ENCODE measurements around the gene GTF3C4. TPM values are rescaled to one million over a fixed set of nuclear protein-coding genes. Genes with fewer than 3 reads are reported as not detected.

Gene GTF3C4
- total and polyA plus RNA-seq, 2 of the 13 experiments (the other 11 are each of a cell fraction or from before 2014, with no cell fraction given): 2.6 to 12.9 TPM

DNA sequence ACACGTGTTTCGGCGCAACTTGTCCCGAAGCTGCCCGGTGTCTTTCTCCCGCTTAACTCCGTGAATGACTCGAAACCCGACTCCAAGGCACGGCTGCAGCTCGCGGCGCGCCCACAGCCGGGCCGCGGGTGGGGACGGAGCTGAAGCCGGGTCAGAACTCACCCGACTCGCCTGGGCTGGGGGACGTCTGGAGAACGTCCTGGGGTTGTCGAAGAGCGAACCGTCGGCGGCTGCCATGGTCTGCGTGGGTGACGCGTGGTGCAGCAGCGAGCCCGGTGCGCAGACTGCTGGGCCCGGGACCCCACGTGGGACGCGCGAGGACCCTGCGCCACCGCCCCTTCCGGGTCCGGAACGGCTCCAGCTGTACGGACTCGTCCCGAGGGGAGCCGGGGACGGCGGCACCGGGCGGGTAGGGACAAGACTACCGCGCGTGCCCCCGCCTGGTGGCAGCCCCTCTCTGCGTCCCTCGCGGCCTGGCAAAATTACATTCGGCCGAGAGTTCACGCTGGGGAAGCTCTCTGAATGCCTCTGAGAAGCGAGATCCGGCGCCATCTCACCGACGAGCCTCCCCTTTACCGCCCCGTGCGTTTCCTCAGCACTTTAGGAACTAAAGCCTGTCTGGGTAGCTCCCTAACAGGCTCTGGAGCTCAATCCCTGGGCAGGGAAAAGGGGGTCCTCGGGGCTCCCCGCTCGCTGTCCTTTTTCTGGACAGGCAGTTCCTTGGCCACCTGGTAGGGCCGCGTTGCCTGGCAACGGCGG is 387 bp upstream of the GTF3C4 start, which contains the start of gene DDX31 (continued):
- TF ChIP-seq, protein P1, sequence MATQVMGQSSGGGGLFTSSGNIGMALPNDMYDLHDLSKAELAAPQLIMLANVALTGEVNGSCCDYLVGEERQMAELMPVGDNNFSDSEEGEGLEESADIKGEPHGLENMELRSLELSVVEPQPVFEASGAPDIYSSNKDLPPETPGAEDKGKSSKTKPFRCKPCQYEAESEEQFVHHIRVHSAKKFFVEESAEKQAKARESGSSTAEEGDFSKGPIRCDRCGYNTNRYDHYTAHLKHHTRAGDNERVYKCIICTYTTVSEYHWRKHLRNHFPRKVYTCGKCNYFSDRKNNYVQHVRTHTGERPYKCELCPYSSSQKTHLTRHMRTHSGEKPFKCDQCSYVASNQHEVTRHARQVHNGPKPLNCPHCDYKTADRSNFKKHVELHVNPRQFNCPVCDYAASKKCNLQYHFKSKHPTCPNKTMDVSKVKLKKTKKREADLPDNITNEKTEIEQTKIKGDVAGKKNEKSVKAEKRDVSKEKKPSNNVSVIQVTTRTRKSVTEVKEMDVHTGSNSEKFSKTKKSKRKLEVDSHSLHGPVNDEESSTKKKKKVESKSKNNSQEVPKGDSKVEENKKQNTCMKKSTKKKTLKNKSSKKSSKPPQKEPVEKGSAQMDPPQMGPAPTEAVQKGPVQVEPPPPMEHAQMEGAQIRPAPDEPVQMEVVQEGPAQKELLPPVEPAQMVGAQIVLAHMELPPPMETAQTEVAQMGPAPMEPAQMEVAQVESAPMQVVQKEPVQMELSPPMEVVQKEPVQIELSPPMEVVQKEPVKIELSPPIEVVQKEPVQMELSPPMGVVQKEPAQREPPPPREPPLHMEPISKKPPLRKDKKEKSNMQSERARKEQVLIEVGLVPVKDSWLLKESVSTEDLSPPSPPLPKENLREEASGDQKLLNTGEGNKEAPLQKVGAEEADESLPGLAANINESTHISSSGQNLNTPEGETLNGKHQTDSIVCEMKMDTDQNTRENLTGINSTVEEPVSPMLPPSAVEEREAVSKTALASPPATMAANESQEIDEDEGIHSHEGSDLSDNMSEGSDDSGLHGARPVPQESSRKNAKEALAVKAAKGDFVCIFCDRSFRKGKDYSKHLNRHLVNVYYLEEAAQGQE (IDR thresholded peaks at IDR 0.05; ENCODE audit: borderline replicate concordance in 1 of 2, low read depth in 1 of 2, low read length in 2 of 2): no peak
- TF ChIP-seq PBX3 (CRISPR knock-in tag; IDR thresholded peaks at IDR 0.05; ENCODE audit: borderline replicate concordance): 0 out of 2 replicates have a peak, but pooled peaks have one; percentile 63
- peak; percentile 70 for TF ChIP-seq ATF3 (CRISPR knock-in tag; IDR thresholded peaks at IDR 0.05)
- TF ChIP-seq PHF8 (CRISPR knock-in tag; IDR thresholded peaks at IDR 0.05): peak; percentile 92
- peak; percentile 83; the same call in 1 of the 2 replicates for TF ChIP-seq NFE2L1 (CRISPR knock-in tag; IDR thresholded peaks at IDR 0.05; ENCODE audit: borderline replicate concordance)
- peak; percentile 65; the same call in 1 of the 2 replicates for TF ChIP-seq JUNB (CRISPR knock-in tag; IDR thresholded peaks at IDR 0.05; ENCODE audit: borderline replicate concordance)
- TF ChIP-seq, protein P2, sequence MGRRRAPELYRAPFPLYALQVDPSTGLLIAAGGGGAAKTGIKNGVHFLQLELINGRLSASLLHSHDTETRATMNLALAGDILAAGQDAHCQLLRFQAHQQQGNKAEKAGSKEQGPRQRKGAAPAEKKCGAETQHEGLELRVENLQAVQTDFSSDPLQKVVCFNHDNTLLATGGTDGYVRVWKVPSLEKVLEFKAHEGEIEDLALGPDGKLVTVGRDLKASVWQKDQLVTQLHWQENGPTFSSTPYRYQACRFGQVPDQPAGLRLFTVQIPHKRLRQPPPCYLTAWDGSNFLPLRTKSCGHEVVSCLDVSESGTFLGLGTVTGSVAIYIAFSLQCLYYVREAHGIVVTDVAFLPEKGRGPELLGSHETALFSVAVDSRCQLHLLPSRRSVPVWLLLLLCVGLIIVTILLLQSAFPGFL (CRISPR knock-in tag; IDR thresholded peaks at IDR 0.05): no peak
- TF ChIP-seq KDM6A (CRISPR knock-in tag; IDR thresholded peaks at IDR 0.05; ENCODE audit: low read depth): no peak
- TF ChIP-seq TBL1XR1 (IDR thresholded peaks at IDR 0.05; ENCODE audit: borderline replicate concordance, low read length, partially characterized antibody): peak; percentile 17
- no peak; the same call in 1 of the 2 replicates for TF ChIP-seq ZZZ3 (CRISPR knock-in tag; IDR thresholded peaks at IDR 0.05; ENCODE audit: borderline replicate concordance)
- TF ChIP-seq, protein P3, sequence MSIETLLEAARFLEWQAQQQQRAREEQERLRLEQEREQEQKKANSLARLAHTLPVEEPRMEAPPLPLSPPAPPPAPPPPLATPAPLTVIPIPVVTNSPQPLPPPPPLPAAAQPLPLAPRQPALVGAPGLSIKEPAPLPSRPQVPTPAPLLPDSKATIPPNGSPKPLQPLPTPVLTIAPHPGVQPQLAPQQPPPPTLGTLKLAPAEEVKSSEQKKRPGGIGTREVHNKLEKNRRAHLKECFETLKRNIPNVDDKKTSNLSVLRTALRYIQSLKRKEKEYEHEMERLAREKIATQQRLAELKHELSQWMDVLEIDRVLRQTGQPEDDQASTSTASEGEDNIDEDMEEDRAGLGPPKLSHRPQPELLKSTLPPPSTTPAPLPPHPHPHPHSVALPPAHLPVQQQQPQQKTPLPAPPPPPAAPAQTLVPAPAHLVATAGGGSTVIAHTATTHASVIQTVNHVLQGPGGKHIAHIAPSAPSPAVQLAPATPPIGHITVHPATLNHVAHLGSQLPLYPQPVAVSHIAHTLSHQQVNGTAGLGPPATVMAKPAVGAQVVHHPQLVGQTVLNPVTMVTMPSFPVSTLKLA (IDR thresholded peaks at IDR 0.05): peak; percentile 49; the same call in 1 of the 2 replicates
- TF ChIP-seq EEA1 (CRISPR knock-in tag; IDR thresholded peaks at IDR 0.05; ENCODE audit: borderline replicate concordance): peak; percentile 93; the same call in 1 of the 2 replicates
- peak; percentile 94 for TF ChIP-seq ZNF501 (CRISPR knock-in tag; IDR thresholded peaks at IDR 0.05)
- TF ChIP-seq HIC2 (CRISPR knock-in tag; IDR thresholded peaks at IDR 0.05; ENCODE audit: low read depth): no peak; the same call in 1 of the 2 replicates
- TF ChIP-seq NFIB (CRISPR knock-in tag; IDR thresholded peaks at IDR 0.05; ENCODE audit: borderline replicate concordance): peak; percentile 96
- TF ChIP-seq ZNF331 (CRISPR knock-in tag; IDR thresholded peaks at IDR 0.05): 0 out of 2 replicates have a peak, but pooled peaks have one; percentile 67
- no peak for TF ChIP-seq ZNF629 (CRISPR knock-in tag; conservative IDR thresholded peaks at IDR 0.05)
